Fibroblast of lung (primary cell): Measurements from ENCODE around the gene SPATA20. TPM values are rescaled to one million over a fixed set of nuclear protein-coding genes. Genes with fewer than 3 reads are reported as not detected.

Experiments
- DNase-seq, 2 donors: peaks; one replicate each; pipeline versions ENCODE4 v3.0.0 to v3.0.0-alpha.2; 2010; ENCODE audit warnings: low read depth in 2 of 2
- H2AFZ ChIP-seq: 2 replicates; pipeline ENCODE4 v1.5.1; 2012; ENCODE audit warnings: low read length, control low read depth, inconsistent platforms
- H3K27ac ChIP-seq: 2 replicates; pipeline ENCODE4 v1.5.1; 2011; ENCODE audit warnings: low read length, control low read depth; ENCODE audit not compliant: insufficient read depth
- H3K27me3 ChIP-seq: 2 replicates; pipeline ENCODE4 v1.5.1; 2011; ENCODE audit warnings: mild to moderate bottlenecking, low read length; ENCODE audit not compliant: control insufficient read depth, insufficient read depth
- H3K36me3 ChIP-seq: 2 replicates; pipeline ENCODE4 v1.5.1; 2011; ENCODE audit warnings: low read length; ENCODE audit not compliant: control insufficient read depth, insufficient read depth
- H3K4me1 ChIP-seq: 2 replicates; pipeline ENCODE4 v1.5.1; 2011; ENCODE audit warnings: low read length; ENCODE audit not compliant: control insufficient read depth, insufficient read depth; ENCODE audit errors: extremely low read depth
- H3K4me2 ChIP-seq: 2 replicates; pipeline ENCODE4 v1.5.1; 2011; ENCODE audit warnings: low read length, control low read depth; ENCODE audit not compliant: insufficient read depth; ENCODE audit errors: extremely low read depth
- H3K4me3 ChIP-seq, 4 experiments: fragments of 200-600 bp in 1 of 4; sonication (generic) in 1 of 4; replicated peaks in 1 of 4; 2 replicates each; pipeline ENCODE4 v1.5.1; 2011 to 2016; ENCODE audit warnings: low read length in 4 of 4, low read depth in 3 of 4, mild to moderate bottlenecking in 3 of 4, control low read depth in 2 of 4, inconsistent platforms in 1 of 4, mixed read lengths in 1 of 4; ENCODE audit not compliant: insufficient read depth in 1 of 4; ENCODE audit errors: control extremely low read depth in 1 of 4
- H3K79me2 ChIP-seq: 2 replicates; pipeline ENCODE4 v1.5.1; 2012; ENCODE audit warnings: mild to moderate bottlenecking, low read length, inconsistent platforms; ENCODE audit not compliant: control insufficient read depth, insufficient read depth
- H3K9ac ChIP-seq: 2 replicates; pipeline ENCODE4 v1.5.1; 2011; ENCODE audit warnings: mild to moderate bottlenecking, low read length, control low read depth; ENCODE audit not compliant: insufficient read depth
- H3K9me3 ChIP-seq: 2 replicates; pipeline ENCODE4 v1.5.1; 2012; ENCODE audit warnings: low read depth, low read length; ENCODE audit not compliant: control insufficient read depth, insufficient read depth
- H4K20me1 ChIP-seq: 2 replicates; pipeline ENCODE4 v1.5.1; 2011; ENCODE audit warnings: low read length; ENCODE audit not compliant: control insufficient read depth, insufficient read depth; ENCODE audit errors: extremely low read depth
- CTCF ChIP-seq, 2 donors: IDR thresholded peaks in 1 of 2; conservative IDR thresholded peaks in 1 of 2; 1 replicate in 1 of 2; 2 replicates in 1 of 2; pipeline ENCODE4 v1.5.1; 2011 to 2012; ENCODE audit warnings: low read length in 2 of 2, control low read depth in 1 of 2, inconsistent platforms in 1 of 2, low read depth in 1 of 2, mild to moderate bottlenecking in 1 of 2
- EZH2 ChIP-seq: IDR thresholded peaks from 2 replicates; pipeline ENCODE4 v1.5.1; 2012; ENCODE audit warnings: low read length, control low read depth, mild to moderate bottlenecking; ENCODE audit errors: missing control alignments
- polyA plus RNA-seq, 2 donors: library from polyadenylated mRNA; depleted of rRNA in 1 of 2; stranded (reverse) in 1 of 2; unstranded in 1 of 2; fragments of >200 nt; gene quantifications; 2 replicates each; pipeline ENCODE4 v1.2.1, GENCODE V29; 2011 to 2012; ENCODE audit warnings: missing spikeins in 1 of 2
- total RNA-seq: library from RNA; depleted of rRNA; stranded (reverse); fragments of >200 nt; gene quantifications from 2 replicates; pipeline ENCODE4 v1.2.1, GENCODE V29; 2014

Gene SPATA20
- total and polyA plus RNA-seq, 2 donors (not counting 1 experiment from before 2014, with no cell fraction given), result 21.6 to 119 TPM

GRCh38 chr17:50541402-50541715 lies 5.6 kb upstream of the SPATA20 start:
- Histone ChIP-seq H2AFZ (peak overlapping the region; percentile 82), H3K4me1 (peaks cover 7% of the 10 kb centered on the region), H3K9ac (no peak overlapping the region), H3K9me3 (no peaks in the 10 kb centered on the region), H3K27me3 (no peaks in the 10 kb centered on the region), H3K27ac (no peak overlapping the region), H3K79me2 (no peaks in the 10 kb centered on the region), H3K4me2 (peak overlapping the region; percentile 88), H4K20me1 (no peaks in the 10 kb centered on the region), H3K36me3 (no peaks in the 10 kb centered on the region), H3K4me3 (peak overlapping the region; percentile 24 to 61 (median 47))
- no peak for TF ChIP-seq EZH2
- no peak for TF ChIP-seq CTCF (conservative IDR thresholded peaks at IDR 0.05 in 1 of 2, IDR thresholded peaks at IDR 0.05 in 1 of 2; ENCODE audit: low read depth in 1 of 2, low read length in 2 of 2)
- no peak for DNase-seq

GRCh38 chr17:50541716-50542688 lies 5.0 kb upstream of the SPATA20 start:
- Histone ChIP-seq H3K4me3 (peak overlapping the region; percentile 31 to 65 (median 53)), H3K9me3 (no peaks in the 10 kb centered on the region), H3K36me3 (no peaks in the 10 kb centered on the region), H3K27ac (peak overlapping the region; percentile 2), H4K20me1 (no peaks in the 10 kb centered on the region), H3K4me1 (peaks cover 7% of the 10 kb centered on the region), H3K27me3 (no peaks in the 10 kb centered on the region), H3K9ac (peak overlapping the region; percentile 25), H3K79me2 (no peaks in the 10 kb centered on the region), H3K4me2 (peak overlapping the region; percentile 97), H2AFZ (peak overlapping the region; percentile 82)
- TF ChIP-seq EZH2, result no peak
- peak; percentile 3 to 13 for TF ChIP-seq CTCF (conservative IDR thresholded peaks at IDR 0.05 in 1 of 2, IDR thresholded peaks at IDR 0.05 in 1 of 2; ENCODE audit: low read depth in 1 of 2, low read length in 2 of 2)
- peak; percentile 62 to 74 for DNase-seq

- H3K9ac ChIP-seq, result no peak overlapping the region
- no peak overlapping the region for H3K27ac ChIP-seq
- no peaks in the 10 kb centered on the region for H3K9me3 ChIP-seq
- no peaks in the 10 kb centered on the region for H3K27me3 ChIP-seq
- peaks cover 3% of the 10 kb centered on the region for H3K79me2 ChIP-seq
- H3K36me3 ChIP-seq, result no peaks in the 10 kb centered on the region
- H3K4me1 ChIP-seq, result peaks cover 11% of the 10 kb centered on the region
- H3K4me2 ChIP-seq, result no peak overlapping the region
- H4K20me1 ChIP-seq, result no peaks in the 10 kb centered on the region
- no peak for DNase-seq
- TF ChIP-seq CTCF (conservative IDR thresholded peaks at IDR 0.05 in 1 of 2, IDR thresholded peaks at IDR 0.05 in 1 of 2; ENCODE audit: low read depth in 1 of 2, low read length in 2 of 2), result no peak
- no peak for TF ChIP-seq EZH2
- peak overlapping the region in 1 of 4 experiments; percentile 61 for H3K4me3 ChIP-seq
- no peak overlapping the region for H2AFZ ChIP-seq
Measured at GRCh38 chr17:50542795-50543774, 3.9 kb upstream of the SPATA20 start.
